ENCODE results near the gene PRMT7.

GRCh38 chr16:68283801-68284598 lies 26.8 kb upstream of the PRMT7 start:
- TF ChIP-seq, protein P1, sequence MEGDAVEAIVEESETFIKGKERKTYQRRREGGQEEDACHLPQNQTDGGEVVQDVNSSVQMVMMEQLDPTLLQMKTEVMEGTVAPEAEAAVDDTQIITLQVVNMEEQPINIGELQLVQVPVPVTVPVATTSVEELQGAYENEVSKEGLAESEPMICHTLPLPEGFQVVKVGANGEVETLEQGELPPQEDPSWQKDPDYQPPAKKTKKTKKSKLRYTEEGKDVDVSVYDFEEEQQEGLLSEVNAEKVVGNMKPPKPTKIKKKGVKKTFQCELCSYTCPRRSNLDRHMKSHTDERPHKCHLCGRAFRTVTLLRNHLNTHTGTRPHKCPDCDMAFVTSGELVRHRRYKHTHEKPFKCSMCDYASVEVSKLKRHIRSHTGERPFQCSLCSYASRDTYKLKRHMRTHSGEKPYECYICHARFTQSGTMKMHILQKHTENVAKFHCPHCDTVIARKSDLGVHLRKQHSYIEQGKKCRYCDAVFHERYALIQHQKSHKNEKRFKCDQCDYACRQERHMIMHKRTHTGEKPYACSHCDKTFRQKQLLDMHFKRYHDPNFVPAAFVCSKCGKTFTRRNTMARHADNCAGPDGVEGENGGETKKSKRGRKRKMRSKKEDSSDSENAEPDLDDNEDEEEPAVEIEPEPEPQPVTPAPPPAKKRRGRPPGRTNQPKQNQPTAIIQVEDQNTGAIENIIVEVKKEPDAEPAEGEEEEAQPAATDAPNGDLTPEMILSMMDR (IDR thresholded peaks at IDR 0.05; ENCODE audit: control extremely low read depth in 1 of 3, insufficient read depth in 1 of 3, low read depth in 1 of 3, low read length in 3 of 3) = no peak
- TF ChIP-seq YY1 (IDR thresholded peaks at IDR 0.05; ENCODE audit: low read depth, low read length) = no peak
- TF ChIP-seq, protein P2, sequence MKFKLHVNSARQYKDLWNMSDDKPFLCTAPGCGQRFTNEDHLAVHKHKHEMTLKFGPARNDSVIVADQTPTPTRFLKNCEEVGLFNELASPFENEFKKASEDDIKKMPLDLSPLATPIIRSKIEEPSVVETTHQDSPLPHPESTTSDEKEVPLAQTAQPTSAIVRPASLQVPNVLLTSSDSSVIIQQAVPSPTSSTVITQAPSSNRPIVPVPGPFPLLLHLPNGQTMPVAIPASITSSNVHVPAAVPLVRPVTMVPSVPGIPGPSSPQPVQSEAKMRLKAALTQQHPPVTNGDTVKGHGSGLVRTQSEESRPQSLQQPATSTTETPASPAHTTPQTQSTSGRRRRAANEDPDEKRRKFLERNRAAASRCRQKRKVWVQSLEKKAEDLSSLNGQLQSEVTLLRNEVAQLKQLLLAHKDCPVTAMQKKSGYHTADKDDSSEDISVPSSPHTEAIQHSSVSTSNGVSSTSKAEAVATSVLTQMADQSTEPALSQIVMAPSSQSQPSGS (IDR thresholded peaks at IDR 0.05; ENCODE audit: low read length) = no peak
- TF ChIP-seq SIX5 (IDR thresholded peaks at IDR 0.05; ENCODE audit: low read depth, low read length) = no peak
- TF ChIP-seq JUN (IDR thresholded peaks at IDR 0.05; ENCODE audit: low read depth, low read length) = no peak
- no peak for TF ChIP-seq TCF12 (IDR thresholded peaks at IDR 0.05; ENCODE audit: low read depth, low read length)
